ENCODE results near the gene RHBDD3. TPM values are rescaled to one million over a fixed set of nuclear protein-coding genes. Genes with fewer than 3 reads are reported as not detected.
A peak's percentile ranks its signal among the peaks of the same experiment; 100 is the strongest.

Gene RHBDD3
- total RNA-seq, 1 donor from 2014 or later, result 254 TPM

DNA sequence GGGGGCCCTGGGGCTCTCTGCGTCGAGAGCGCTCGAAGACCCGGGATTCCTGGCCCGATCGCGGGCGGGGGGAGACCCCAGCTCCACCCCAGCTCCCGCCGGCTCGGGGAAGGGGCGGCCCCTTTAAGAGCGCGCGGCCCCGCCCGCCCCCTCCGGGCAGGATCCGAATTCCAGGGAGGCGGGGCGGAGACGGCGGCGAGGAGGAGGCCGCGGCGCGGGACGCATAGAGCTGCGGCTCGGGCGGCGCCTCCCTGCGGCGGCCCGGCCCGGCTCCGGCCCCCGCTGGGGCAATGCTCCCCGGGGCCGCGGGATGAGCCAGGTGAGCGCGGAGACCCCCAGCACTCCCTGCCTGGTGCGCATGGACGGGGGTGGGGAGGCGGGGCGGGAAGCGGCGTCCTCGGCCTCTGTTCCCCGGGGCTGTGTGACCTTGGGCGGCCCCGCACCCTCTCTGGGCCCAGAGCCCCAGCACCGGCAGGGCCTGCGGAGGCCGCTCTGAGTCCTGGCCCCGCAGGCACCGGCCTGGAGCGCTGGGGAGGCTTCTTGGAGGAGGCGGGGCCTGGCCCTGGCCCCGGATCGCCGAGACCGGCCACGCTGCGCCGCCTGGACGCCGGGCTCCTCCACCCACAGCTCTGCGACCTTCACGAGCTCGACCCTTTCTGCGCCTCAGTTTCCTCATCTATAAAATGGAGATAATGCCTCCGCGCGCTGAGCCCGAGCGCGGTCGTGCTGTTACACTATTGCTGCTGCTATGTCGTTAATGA lies 39.2 kb upstream of the RHBDD3 start:
- no peaks in the 10 kb centered on the region for H3K27me3 ChIP-seq
- peak overlapping the region; percentile 80 to 99 for H3K4me3 ChIP-seq
- peak overlapping the region; percentile 83 to 87 for H3K27ac ChIP-seq
- intact Hi-C loops (cut with DNase I), result loop anchor here (1.0 kb wide), 1 partner anchor 40 kb away; the partner anchor contains the start of gene RHBDD3
- peaks cover 26 to 54% of the 10 kb centered on the region in 2 donors for H3K4me1 ChIP-seq
- H3K36me3 ChIP-seq, result no peaks in the 10 kb centered on the region
- TF ChIP-seq, protein P1, sequence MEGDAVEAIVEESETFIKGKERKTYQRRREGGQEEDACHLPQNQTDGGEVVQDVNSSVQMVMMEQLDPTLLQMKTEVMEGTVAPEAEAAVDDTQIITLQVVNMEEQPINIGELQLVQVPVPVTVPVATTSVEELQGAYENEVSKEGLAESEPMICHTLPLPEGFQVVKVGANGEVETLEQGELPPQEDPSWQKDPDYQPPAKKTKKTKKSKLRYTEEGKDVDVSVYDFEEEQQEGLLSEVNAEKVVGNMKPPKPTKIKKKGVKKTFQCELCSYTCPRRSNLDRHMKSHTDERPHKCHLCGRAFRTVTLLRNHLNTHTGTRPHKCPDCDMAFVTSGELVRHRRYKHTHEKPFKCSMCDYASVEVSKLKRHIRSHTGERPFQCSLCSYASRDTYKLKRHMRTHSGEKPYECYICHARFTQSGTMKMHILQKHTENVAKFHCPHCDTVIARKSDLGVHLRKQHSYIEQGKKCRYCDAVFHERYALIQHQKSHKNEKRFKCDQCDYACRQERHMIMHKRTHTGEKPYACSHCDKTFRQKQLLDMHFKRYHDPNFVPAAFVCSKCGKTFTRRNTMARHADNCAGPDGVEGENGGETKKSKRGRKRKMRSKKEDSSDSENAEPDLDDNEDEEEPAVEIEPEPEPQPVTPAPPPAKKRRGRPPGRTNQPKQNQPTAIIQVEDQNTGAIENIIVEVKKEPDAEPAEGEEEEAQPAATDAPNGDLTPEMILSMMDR (IDR thresholded peaks at IDR 0.05), result no peak
- no peaks in the 10 kb centered on the region for H3K9me3 ChIP-seq
- peak in 1 of 2 donors; percentile 88 for DNase-seq (ENCODE audit: low spot score in 2 of 2)

GRCh38 chr22:29306175-29306834 lies 38.5 kb upstream of the RHBDD3 start, which contains the start of gene GAS2L1:
Gene GAS2L1, plus strand, starts transcription at chr22:29306650. Its CDS starts 1,456 bp downstream, at chr22:29308106.
- H3K27ac ChIP-seq, result peak within 1 kb of the TSS; percentile 83 to 87
- no peaks in the 10 kb centered on the region for H3K36me3 ChIP-seq
- peak within 1 kb of the TSS; percentile 80 to 99 for H3K4me3 ChIP-seq
- H3K27me3 ChIP-seq, result no peaks in the 10 kb centered on the region
- no peaks in the 10 kb centered on the region for H3K9me3 ChIP-seq
- TF ChIP-seq, protein P1 (IDR thresholded peaks at IDR 0.05), result peak; percentile 69 to 77 (median 74)
- peak in 1 of 2 donors; percentile 90 for DNase-seq (ENCODE audit: low spot score in 2 of 2)
- intact Hi-C loops (cut with DNase I), result loop anchor here (1.0 kb wide), 1 partner anchor 39 kb away; the partner anchor contains the start of gene RHBDD3
- H3K4me1 ChIP-seq, result peaks cover 26 to 48% of the 10 kb centered on the region in 2 donors

- Histone ChIP-seq H3K36me3 (peaks cover 2 to 5% of the 10 kb centered on the region in 2 donors), H3K27ac (peak overlapping the region in 1 of 2 donors; percentile 83), H3K4me1 (peaks cover 26 to 47% of the 10 kb centered on the region in 2 donors), H3K27me3 (no peaks in the 10 kb centered on the region), H3K9me3 (no peaks in the 10 kb centered on the region), H3K4me3 (peak overlapping the region in 1 of 2 donors; percentile 80)
- intact Hi-C loops (cut with DNase I), result loop anchor here (1.0 kb wide), 1 partner anchor 39 kb away; the partner anchor contains the start of gene RHBDD3
- TF ChIP-seq, protein P1 (IDR thresholded peaks at IDR 0.05), result no peak
- no peak for DNase-seq (ENCODE audit: low spot score in 2 of 2)
Measured at GRCh38 chr22:29305836-29306174, 38.0 kb upstream of the RHBDD3 start.

DNA sequence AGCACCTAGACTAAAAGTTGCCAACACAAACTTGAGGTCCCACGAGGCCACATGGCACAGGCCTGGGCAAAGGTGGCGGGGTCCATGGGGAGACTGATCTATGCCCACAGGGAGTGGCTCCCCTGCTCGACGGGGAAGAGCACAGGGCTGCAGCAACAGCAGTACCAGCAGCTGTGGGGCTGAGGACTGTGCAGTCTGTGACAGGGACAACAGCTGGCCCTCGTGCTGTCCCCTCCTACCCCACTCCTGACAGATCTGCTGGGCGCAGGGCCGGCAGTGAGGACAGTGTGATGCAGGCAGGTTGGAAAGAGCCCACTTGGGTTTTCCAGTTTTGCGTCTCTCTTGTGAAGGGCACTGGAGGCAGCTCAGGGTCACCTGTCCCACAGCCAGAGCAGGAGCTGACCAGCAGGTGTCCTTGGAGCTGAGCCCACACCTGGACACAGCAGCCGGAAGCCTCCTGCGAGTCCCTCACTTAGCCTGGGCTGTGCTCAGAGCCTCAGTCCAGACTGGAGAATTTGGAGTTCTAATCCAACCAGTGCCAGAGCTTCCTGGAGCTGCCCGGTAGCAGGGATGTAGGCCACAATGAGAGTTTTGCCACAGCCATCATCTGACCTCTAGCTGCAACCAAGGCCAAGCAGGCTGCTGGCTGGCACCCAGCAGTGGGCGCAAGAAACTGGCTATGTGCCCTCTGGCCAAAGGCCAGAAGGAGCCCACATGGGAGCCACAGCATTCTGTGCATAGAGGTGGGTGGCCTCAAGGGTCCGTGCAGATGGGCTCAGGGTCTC lies 35.1 kb upstream of the RHBDD3 start:
- intact Hi-C loops (cut with DNase I), result no loop called here
- DNase-seq (ENCODE audit: low spot score in 2 of 2), result no peak
- Histone ChIP-seq H3K27ac (peak overlapping the region; percentile 4 to 67), H3K27me3 (no peaks in the 10 kb centered on the region), H3K9me3 (no peaks in the 10 kb centered on the region), H3K36me3 (peaks cover 31 to 32% of the 10 kb centered on the region in 2 donors), H3K4me3 (no peak overlapping the region), H3K4me1 (peaks cover under 1 to 20% of the 10 kb centered on the region in 2 donors)
- TF ChIP-seq, protein P1 (IDR thresholded peaks at IDR 0.05), result no peak

- peaks cover 0 to 15% of the 10 kb centered on the region in 2 donors for H3K4me1 ChIP-seq
- no peaks in the 10 kb centered on the region for H3K27me3 ChIP-seq
- H3K9me3 ChIP-seq, result no peaks in the 10 kb centered on the region
- H3K27ac ChIP-seq, result peak overlapping the region; percentile 4 to 67
- DNase-seq (ENCODE audit: low spot score in 2 of 2), result no peak
- TF ChIP-seq, protein P1 (IDR thresholded peaks at IDR 0.05), result no peak
- H3K4me3 ChIP-seq, result no peak overlapping the region
- intact Hi-C loops (cut with DNase I), result no loop called here
- peaks cover 36 to 37% of the 10 kb centered on the region in 2 donors for H3K36me3 ChIP-seq
Measured at GRCh38 chr22:29302402-29302680, 34.6 kb upstream of the RHBDD3 start.

Data from ascending aorta (tissue), 2 donors.